Subcutaneous abdominal adipose tissue (tissue), 5 donors: Measurements from ENCODE around the gene GALNT9.

Experiments
- H3K27ac ChIP-seq: one replicate; pipeline ENCODE4 v1.7.0; 2013; ENCODE audit warnings: low read depth, mild to moderate bottlenecking, inconsistent platforms, low read length, moderate library complexity
- H3K27me3 ChIP-seq, 5 donors: one replicate each; pipeline ENCODE4 v1.7.0; 2013; ENCODE audit warnings: low read length in 5 of 5, inconsistent platforms in 1 of 5; ENCODE audit not compliant: control insufficient read depth in 5 of 5, insufficient read depth in 4 of 5
- H3K36me3 ChIP-seq, 5 donors: one replicate each; pipeline ENCODE4 v1.7.0; 2013; ENCODE audit warnings: low read length in 5 of 5; ENCODE audit not compliant: control insufficient read depth in 5 of 5, insufficient read depth in 5 of 5
- H3K4me1 ChIP-seq, 5 donors: one replicate each; pipeline ENCODE4 v1.7.0; 2013; ENCODE audit warnings: low read length in 5 of 5, mild to moderate bottlenecking in 3 of 5, moderate library complexity in 1 of 5; ENCODE audit not compliant: control insufficient read depth in 5 of 5, insufficient read depth in 5 of 5
- H3K4me3 ChIP-seq, 5 donors: one replicate each; pipeline ENCODE4 v1.7.0; 2013; ENCODE audit warnings: low read length in 5 of 5, low read depth in 1 of 5
- H3K9ac ChIP-seq, 5 donors: one replicate each; pipeline ENCODE4 v1.7.0; 2013; ENCODE audit warnings: low read length in 5 of 5, mild to moderate bottlenecking in 4 of 5, moderate library complexity in 3 of 5
- H3K9me3 ChIP-seq, 5 donors: one replicate each; pipeline ENCODE4 v1.7.0; 2013; ENCODE audit warnings: low read length in 5 of 5; ENCODE audit not compliant: control insufficient read depth in 5 of 5
- donor health status: healthy.
- donor health status: healthy.
- donor health status: healthy.
- donor health status: healthy.
- donor health status: healthy.

GALNT9 gene

DNA sequence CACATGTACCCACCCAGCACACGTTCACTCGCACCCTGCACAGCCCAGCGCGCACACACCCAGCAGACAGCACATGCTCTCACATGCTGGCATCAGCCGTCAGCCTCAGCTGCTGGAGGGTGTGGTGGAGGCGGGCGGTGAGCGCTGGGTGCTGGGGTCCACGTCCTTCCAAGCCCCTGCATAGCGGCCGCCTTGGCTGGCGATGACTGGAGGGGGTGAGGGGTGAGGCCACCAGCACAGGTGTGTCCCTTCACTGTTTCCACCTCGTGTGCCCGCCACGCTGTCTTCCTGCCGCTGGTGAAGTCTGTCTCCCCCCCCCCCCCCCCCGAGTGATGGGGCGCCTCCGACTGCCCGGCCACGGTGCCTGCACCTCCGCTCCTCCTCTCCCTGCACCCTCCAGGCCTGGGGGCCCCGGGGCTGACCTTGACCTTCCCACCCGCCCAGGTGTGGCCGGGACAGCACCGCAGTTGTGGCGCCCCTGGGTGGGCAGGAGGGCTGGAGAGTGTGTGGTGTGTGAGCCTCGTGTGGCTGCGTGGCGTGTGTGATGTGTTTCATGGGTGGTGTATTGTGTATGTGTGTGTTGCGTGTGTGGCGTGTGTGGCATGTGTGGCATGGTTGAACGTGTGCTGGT is 147.7 kb downstream of the GALNT9 start:
- no peak overlapping the region for H3K9ac ChIP-seq
- H3K9me3 ChIP-seq, result peaks cover 0 to 28% (median 9%) of the 10 kb centered on the region in 5 donors
- no peaks in the 10 kb centered on the region for H3K36me3 ChIP-seq
- H3K27me3 ChIP-seq, result peaks cover 16 to 34% (median 30%) of the 10 kb centered on the region in 5 donors
- H3K4me3 ChIP-seq, result no peak overlapping the region
- peaks cover 0 to 3% (median 0%) of the 10 kb centered on the region in 5 donors for H3K4me1 ChIP-seq
- no peak overlapping the region for H3K27ac ChIP-seq

DNA sequence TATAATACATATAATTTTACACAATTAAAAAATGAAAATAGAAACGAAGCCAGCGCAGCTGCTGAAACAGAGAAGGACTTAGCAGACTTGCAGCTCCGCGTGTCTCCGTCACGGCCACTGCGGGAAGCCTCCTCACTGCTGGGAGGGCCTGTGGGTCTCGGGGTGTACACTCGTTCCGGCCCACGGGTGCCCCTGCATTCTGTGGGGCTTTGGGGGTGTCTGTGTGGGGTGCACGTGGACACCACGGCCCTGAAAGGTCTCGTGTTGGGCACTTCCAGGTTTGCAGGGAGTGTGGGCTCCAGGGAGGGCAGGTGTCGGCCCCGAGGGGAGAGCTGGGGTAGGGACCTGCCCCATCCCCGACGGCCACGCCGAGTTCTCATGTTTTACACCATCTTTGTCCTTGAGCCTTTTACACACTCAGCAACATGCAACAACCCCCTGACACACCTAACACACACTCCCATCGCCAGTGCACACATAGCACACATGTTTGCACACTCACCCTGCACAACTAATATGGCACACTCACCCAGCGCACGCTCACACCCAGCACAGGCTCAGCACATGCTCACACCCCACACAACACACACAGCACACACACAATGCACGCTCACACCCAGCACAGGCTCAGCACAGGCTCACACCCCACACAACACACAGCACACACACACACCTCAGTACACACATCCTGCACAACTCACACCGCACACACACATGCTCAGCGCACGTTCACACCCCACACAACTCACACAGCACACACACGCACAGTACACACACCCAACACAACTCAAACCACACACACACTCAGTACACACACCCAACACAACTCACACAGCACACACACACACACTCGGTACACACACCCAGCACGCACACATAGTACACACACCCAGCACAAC is 148.5 kb downstream of the GALNT9 start:
- H3K27me3 ChIP-seq, result peaks cover 16 to 42% (median 37%) of the 10 kb centered on the region in 5 donors
- H3K9ac ChIP-seq, result no peak overlapping the region

GRCh38 chr12:132179431-132180362 is 149.7 kb downstream of the GALNT9 start:
- Histone ChIP-seq H3K36me3 (no peaks in the 10 kb centered on the region), H3K9ac (no peak overlapping the region), H3K27ac (no peak overlapping the region), H3K4me3 (no peak overlapping the region), H3K9me3 (peaks cover 0 to 13% (median 4%) of the 10 kb centered on the region in 5 donors), H3K27me3 (peaks cover 23 to 52% (median 42%) of the 10 kb centered on the region in 5 donors), H3K4me1 (no peaks in the 10 kb centered on the region)

More for the DNA sequence above, 148.5 kb downstream of the GALNT9 start:
- H3K4me1 ChIP-seq, result no peaks in the 10 kb centered on the region
- H3K4me3 ChIP-seq, result no peak overlapping the region
- no peak overlapping the region for H3K27ac ChIP-seq
- H3K9me3 ChIP-seq, result peaks cover 0 to 23% (median 9%) of the 10 kb centered on the region in 5 donors
- no peaks in the 10 kb centered on the region for H3K36me3 ChIP-seq

DNA sequence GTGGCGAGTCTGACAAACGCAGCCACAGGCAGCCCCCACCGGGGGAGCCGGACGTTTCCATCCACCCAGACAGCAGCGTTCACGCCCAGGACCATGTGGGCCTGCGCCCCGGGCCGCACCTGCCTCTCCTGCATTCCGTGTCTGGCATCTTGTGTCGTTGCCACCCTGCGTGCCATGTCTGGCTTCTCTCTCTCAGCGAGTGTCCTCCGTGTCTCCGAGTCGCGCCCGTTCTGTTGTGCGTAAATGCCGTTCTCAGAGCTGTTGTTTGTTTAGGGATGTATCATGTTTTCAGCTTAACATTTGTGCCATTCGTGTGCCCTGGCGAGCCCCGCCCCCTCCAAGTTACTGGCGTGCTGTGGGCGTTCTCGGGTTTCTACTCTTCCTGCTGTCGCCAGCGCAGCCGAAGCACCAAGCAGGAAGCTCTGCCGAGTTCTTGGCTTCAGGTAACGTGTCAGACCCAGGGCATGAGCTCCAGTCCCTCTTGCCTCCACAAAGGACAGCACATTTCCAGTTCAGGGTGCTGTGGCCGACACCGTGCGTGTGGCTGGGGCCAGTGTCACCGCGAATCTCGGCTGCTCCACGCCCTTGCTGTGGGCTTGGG is 150.5 kb downstream of the GALNT9 start:
- no peaks in the 10 kb centered on the region for H3K4me1 ChIP-seq
- no peak overlapping the region for H3K27ac ChIP-seq
- no peak overlapping the region for H3K4me3 ChIP-seq
- H3K9me3 ChIP-seq, result peaks cover 0 to 10% (median 4%) of the 10 kb centered on the region in 5 donors
- H3K9ac ChIP-seq, result no peak overlapping the region
- H3K36me3 ChIP-seq, result no peaks in the 10 kb centered on the region
- peaks cover 24 to 59% (median 50%) of the 10 kb centered on the region in 5 donors for H3K27me3 ChIP-seq

GRCh38 chr12:132178316-132178715 is 151.1 kb downstream of the GALNT9 start:
- H3K27me3 ChIP-seq, result peaks cover 30 to 62% (median 56%) of the 10 kb centered on the region in 5 donors
- H3K36me3 ChIP-seq, result no peaks in the 10 kb centered on the region
- H3K27ac ChIP-seq, result no peak overlapping the region
- no peaks in the 10 kb centered on the region for H3K4me1 ChIP-seq
- H3K4me3 ChIP-seq, result no peak overlapping the region
- H3K9me3 ChIP-seq, result peaks cover 0 to 10% (median 4%) of the 10 kb centered on the region in 5 donors
- no peak overlapping the region for H3K9ac ChIP-seq

- Histone ChIP-seq H3K9ac (no peak overlapping the region), H3K27me3 (peaks cover 36 to 72% (median 67%) of the 10 kb centered on the region in 5 donors), H3K4me3 (no peak overlapping the region), H3K9me3 (no peaks in the 10 kb centered on the region), H3K27ac (no peak overlapping the region), H3K4me1 (no peaks in the 10 kb centered on the region), H3K36me3 (no peaks in the 10 kb centered on the region)
These were observed 152.4 kb downstream of the GALNT9 start for GRCh38 chr12:132176920-132177551.

DNA sequence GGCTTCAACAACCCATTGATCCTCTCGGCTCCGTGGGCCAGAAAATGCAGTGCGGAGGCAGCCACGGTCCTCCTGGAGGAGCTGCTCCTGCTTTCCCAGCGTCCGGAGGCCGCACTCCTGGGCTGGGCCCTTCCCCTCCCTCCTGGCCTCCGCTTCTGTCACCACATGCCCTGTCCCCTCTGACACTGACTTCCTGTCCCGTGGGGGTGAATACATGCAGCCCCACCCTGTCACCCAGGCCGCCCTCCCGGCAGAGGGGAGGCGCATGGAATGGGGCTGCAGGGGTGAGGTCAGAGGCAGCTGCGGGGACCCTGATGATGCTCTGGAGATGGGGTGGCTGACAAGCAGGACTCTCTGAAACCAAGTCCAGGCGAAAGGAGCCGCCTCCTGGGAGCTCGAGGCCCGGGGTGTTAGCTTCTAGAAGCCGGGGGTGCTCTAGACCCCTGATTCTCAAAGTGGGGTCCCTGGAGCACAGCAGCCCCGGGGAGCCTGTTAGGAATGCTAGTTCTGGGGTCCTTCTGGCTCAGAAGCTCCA is 152.9 kb downstream of the GALNT9 start:
- H3K36me3 ChIP-seq, result no peaks in the 10 kb centered on the region
- peaks cover 41 to 78% (median 70%) of the 10 kb centered on the region in 5 donors for H3K27me3 ChIP-seq
- no peak overlapping the region for H3K27ac ChIP-seq
- H3K4me3 ChIP-seq, result no peak overlapping the region
- H3K9ac ChIP-seq, result no peak overlapping the region
- H3K9me3 ChIP-seq, result no peaks in the 10 kb centered on the region
- no peaks in the 10 kb centered on the region for H3K4me1 ChIP-seq

DNA sequence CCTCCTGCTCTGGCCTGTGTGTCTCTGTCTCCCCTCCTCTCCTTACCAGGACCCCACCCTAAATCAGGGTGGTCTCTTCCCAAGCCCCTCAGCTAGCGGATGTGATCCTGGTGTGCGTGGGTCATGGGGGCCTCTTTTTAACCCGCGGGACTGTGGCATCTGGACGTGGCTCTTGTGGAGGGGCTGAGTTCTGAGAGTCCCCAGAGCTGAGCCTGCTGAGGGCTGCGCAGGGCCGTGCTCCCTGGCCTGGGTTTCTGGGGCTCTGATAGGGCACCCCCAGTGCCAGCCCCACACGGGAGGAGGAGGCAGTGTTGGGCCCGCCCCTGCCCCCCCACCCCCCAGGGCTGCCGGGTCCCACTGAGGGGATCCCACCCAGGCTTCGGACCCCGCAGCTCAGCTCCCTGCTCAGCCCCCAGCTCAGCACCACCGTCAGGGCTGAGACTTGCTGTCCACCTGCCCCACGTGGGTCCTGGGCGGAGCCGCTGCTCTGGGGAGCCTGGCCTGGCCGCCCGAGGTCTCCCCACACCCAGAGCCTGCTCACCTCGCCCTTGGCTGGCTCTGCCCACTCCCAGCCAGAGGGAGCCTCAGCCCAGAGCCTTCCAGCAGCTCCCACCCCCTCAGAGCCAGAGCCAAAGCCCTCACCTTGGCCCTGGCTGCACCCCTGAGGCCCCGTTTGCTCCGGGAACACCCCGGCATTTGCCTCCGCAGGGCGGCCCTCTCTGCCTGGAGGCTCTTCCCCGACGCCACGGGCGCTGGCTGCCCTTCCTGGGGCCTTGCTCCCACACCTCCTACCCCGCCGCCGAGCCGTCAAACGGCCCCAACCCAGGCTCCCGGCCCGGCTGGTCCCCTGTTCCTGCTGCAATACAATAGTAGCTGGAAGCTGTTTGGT is 153.6 kb downstream of the GALNT9 start:
- no peak overlapping the region for H3K4me3 ChIP-seq
- H3K27ac ChIP-seq, result no peak overlapping the region
- no peaks in the 10 kb centered on the region for H3K4me1 ChIP-seq
- H3K27me3 ChIP-seq, result peaks cover 45 to 74% (median 68%) of the 10 kb centered on the region in 5 donors
- H3K9ac ChIP-seq, result no peak overlapping the region
- no peaks in the 10 kb centered on the region for H3K9me3 ChIP-seq
- H3K36me3 ChIP-seq, result no peaks in the 10 kb centered on the region
